HepG2 (cell line): ENCODE results near the gene ADPRM. TPM values are rescaled to one million over a fixed set of nuclear protein-coding genes. Genes with fewer than 3 reads are reported as not detected.

ENCODE experiments used
- BCL6 ChIP-seq: IDR thresholded peaks from 2 replicates; pipeline ENCODE4 v1.6.1; 2016; ENCODE audit warnings: missing genetic modification reagents, missing compliant biosample characterization
- CEBPG ChIP-seq: IDR thresholded peaks from 2 replicates; pipeline ENCODE4 v1.6.1; 2016
- CHD2 ChIP-seq: IDR thresholded peaks from 2 replicates; pipeline ENCODE4 v1.6.1; 2011; ENCODE audit warnings: low read depth, low read length, improper control_type of control experiment
- EZH2 ChIP-seq: conservative IDR thresholded peaks from 2 replicates; pipeline ENCODE4 v1.6.1; 2012; ENCODE audit warnings: mild to moderate bottlenecking, low read depth, low read length, moderate library complexity
- FOXJ3 ChIP-seq: sonication (generic); formaldehyde crosslinking; IDR thresholded peaks from 2 replicates; pipeline ENCODE4 v1.4.0; 2020; ENCODE audit warnings: missing genetic modification reagents, mild to moderate bottlenecking, borderline replicate concordance
- GTF2F1 ChIP-seq: fragments of 150-350 bp; IDR thresholded peaks from 2 replicates; pipeline ENCODE4 v1.6.1; 2014; ENCODE audit warnings: low read length
- IKZF1 ChIP-seq: fragments of 450-650 bp; IDR thresholded peaks from 2 replicates; pipeline ENCODE4 v1.7.1; 2016
- IRF9 ChIP-seq: sonication (generic); formaldehyde crosslinking; IDR thresholded peaks from 2 replicates; pipeline ENCODE4 v1.8.0; 2022; ENCODE audit warnings: missing genetic modification reagents, mild to moderate bottlenecking, borderline replicate concordance
- KLF15 ChIP-seq: sonication (generic); formaldehyde crosslinking; IDR thresholded peaks from 2 replicates; pipeline ENCODE4 v1.8.1; 2023; ENCODE audit warnings: borderline replicate concordance, mild to moderate bottlenecking, inconsistent platforms, missing genetic modification reagents, mixed read lengths
- MIER3 ChIP-seq: IDR thresholded peaks from 2 replicates; pipeline ENCODE4 v1.6.1; 2016; ENCODE audit warnings: missing compliant biosample characterization, borderline replicate concordance
- NPAS2 ChIP-seq: sonication (generic); formaldehyde crosslinking; IDR thresholded peaks from 2 replicates; pipeline ENCODE4 v1.8.0; 2022; ENCODE audit warnings: mild to moderate bottlenecking, missing genetic modification reagents, borderline replicate concordance
- NR2C2 ChIP-seq: sonication (generic); formaldehyde crosslinking; IDR thresholded peaks from 2 replicates; pipeline ENCODE4 v1.4.0; 2020; ENCODE audit warnings: missing genetic modification reagents, mild to moderate bottlenecking, moderate library complexity, borderline replicate concordance
- NR2F1 ChIP-seq, 2 experiments: fragments of 450-650 bp in 1 of 2; formaldehyde crosslinking in 1 of 2; IDR thresholded peaks; 2 replicates each; pipeline versions ENCODE4 v1.5.0 to v1.6.1; 2016 to 2020; ENCODE audit warnings: mild to moderate bottlenecking in 1 of 2, missing compliant biosample characterization in 1 of 2, missing genetic modification reagents in 1 of 2, moderate library complexity in 1 of 2
- NR2F6 ChIP-seq, 2 experiments: IDR thresholded peaks; 2 replicates each; pipeline ENCODE4 v1.6.1; 2016; ENCODE audit warnings: antibody characterized with exemption in 1 of 2, mild to moderate bottlenecking in 1 of 2
- RCOR2 ChIP-seq: IDR thresholded peaks from 2 replicates; pipeline ENCODE4 v1.6.1; 2016; ENCODE audit warnings: missing biosample characterization, missing genetic modification reagents
- SKI ChIP-seq: fragments of 450-650 bp; IDR thresholded peaks from one replicate; pipeline ENCODE4 v1.6.1; 2018; ENCODE audit warnings: mild to moderate bottlenecking; ENCODE audit not compliant: partially characterized antibody
- SNRNP70 ChIP-seq: fragments of 200-400 bp; formaldehyde crosslinking; IDR thresholded peaks from 2 replicates; pipeline ENCODE4 v1.6.1; 2017; ENCODE audit warnings: mild to moderate bottlenecking, low read depth, low read length, moderate library complexity
- TOPORS ChIP-seq: sonication (generic); formaldehyde crosslinking; IDR thresholded peaks from 2 replicates; pipeline ENCODE4 v1.8.0; 2023; ENCODE audit warnings: mild to moderate bottlenecking, missing genetic modification reagents
- TP53 ChIP-seq: sonication (generic); formaldehyde crosslinking; conservative IDR thresholded peaks from 2 replicates; pipeline ENCODE4 v1.4.0; 2020; ENCODE audit warnings: missing genetic modification reagents
- U2AF2 ChIP-seq: fragments of 200-400 bp; formaldehyde crosslinking; IDR thresholded peaks from 2 replicates; pipeline ENCODE4 v1.6.1; 2017; ENCODE audit warnings: low read depth, mild to moderate bottlenecking, low read length
- ZBTB1 ChIP-seq: sonication (generic); formaldehyde crosslinking; IDR thresholded peaks from 2 replicates; pipeline ENCODE4 v1.4.0; 2020; ENCODE audit warnings: missing genetic modification reagents, borderline replicate concordance
- ZBTB21 ChIP-seq: sonication (generic); formaldehyde crosslinking; IDR thresholded peaks from 2 replicates; pipeline ENCODE4 v1.4.0; 2020; ENCODE audit warnings: missing genetic modification reagents
- ZNF354B ChIP-seq: sonication (generic); formaldehyde crosslinking; IDR thresholded peaks from 2 replicates; pipeline ENCODE4 v1.8.0; 2022; ENCODE audit warnings: mild to moderate bottlenecking, missing genetic modification reagents
- ZNF367 ChIP-seq: sonication (generic); formaldehyde crosslinking; IDR thresholded peaks from 2 replicates; pipeline ENCODE4 v1.4.0; 2020; ENCODE audit warnings: missing genetic modification reagents, borderline replicate concordance
- ZNF558 ChIP-seq: sonication (generic); formaldehyde crosslinking; IDR thresholded peaks from 2 replicates; pipeline ENCODE4 v1.9.0; 2022; ENCODE audit warnings: mild to moderate bottlenecking, missing genetic modification reagents, borderline replicate concordance
- ZNF674 ChIP-seq: sonication (generic); formaldehyde crosslinking; IDR thresholded peaks from 2 replicates; pipeline ENCODE4 v1.5.0; 2020; ENCODE audit warnings: low read depth, mild to moderate bottlenecking, missing genetic modification reagents
- ZNF883 ChIP-seq: sonication (generic); formaldehyde crosslinking; IDR thresholded peaks from 2 replicates; pipeline ENCODE4 v1.5.1; 2020; ENCODE audit warnings: mild to moderate bottlenecking, missing genetic modification reagents; ENCODE audit errors: not compliant biosample characterization
- polyA plus RNA-seq, 8 experiments: library from polyadenylated mRNA; depleted of rRNA in 3 of 8; stranded (reverse) in 7 of 8; unstranded in 1 of 8; fragments of >200 nt; fragmentation: Illumina TruSeq in 4 of 8; extraction: Trizol in 4 of 8; gene quantifications; 2 replicates each; pipeline versions ENCODE4 v1.2.1 to v1.2.3, GENCODE V29; 2011 to 2016; ENCODE audit warnings: low read depth in 4 of 8, missing spikeins in 1 of 8, mixed read lengths in 1 of 8; ENCODE audit not compliant: insufficient read depth in 1 of 8
- total RNA-seq, 5 experiments: library from RNA; depleted of rRNA; stranded (reverse); fragments of >200 nt; fragmentation: Illumina TruSeq; extraction: Trizol; gene quantifications; 2 replicates each; pipeline ENCODE4 v1.2.3, GENCODE V29; 2016; ENCODE audit warnings: low read depth in 1 of 5
- TF ChIP-seq, protein P1 (sequence below): sonication (generic); formaldehyde crosslinking; IDR thresholded peaks from 2 replicates; pipeline ENCODE4 v1.5.0; 2020; ENCODE audit warnings: mild to moderate bottlenecking, missing genetic modification reagents, moderate library complexity
- TF ChIP-seq, protein P2 (sequence below): sonication (generic); formaldehyde crosslinking; conservative IDR thresholded peaks from 2 replicates; pipeline ENCODE4 v1.8.0; 2022; ENCODE audit warnings: missing genetic modification reagents

The ADPRM gene
- total and polyA plus RNA-seq, 2 of the 13 experiments (the other 11 are each of a cell fraction or from before 2014, with no cell fraction given): 5.6 to 10.8 TPM

DNA sequence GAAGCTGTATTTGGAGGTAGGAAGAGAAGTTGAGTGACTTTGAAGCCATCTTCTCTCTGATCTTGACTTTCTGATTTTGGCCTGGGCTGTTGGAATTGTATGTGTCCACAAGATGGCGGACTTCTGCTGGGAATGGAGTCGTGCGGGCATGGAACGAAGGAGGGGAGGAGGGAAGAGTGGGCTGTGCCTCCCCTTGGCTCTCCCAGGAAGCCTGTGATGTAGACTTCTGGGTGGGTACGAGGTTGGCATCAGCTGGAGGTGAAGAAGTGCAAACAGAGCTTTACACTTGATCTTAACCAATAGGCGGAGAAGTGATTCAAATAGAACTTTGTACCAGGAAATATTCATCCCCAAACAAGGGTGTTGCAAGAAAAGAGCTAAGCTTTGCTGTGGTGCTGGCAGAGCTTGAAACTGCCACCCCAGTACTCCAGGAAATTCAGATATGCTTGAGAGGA lies 39.8 kb downstream of the ADPRM start (continued):
- TF ChIP-seq ZNF674 (no peak), IKZF1 (no peak), FOXJ3 (CRISPR knock-in tag) (no peak), ZBTB21 (CRISPR knock-in tag) (no peak), SNRNP70 (no peak), CHD2 (no peak), ZNF367 (CRISPR knock-in tag) (no peak), NPAS2 (CRISPR knock-in tag) (no peak), BCL6 (CRISPR knock-in tag) (peak; percentile 72), RCOR2 (CRISPR knock-in tag) (no peak), ZNF354B (CRISPR knock-in tag) (no peak), ZNF558 (CRISPR knock-in tag) (no peak), U2AF2 (no peak), TOPORS (CRISPR knock-in tag) (no peak), TP53 (CRISPR knock-in tag) (no peak), KLF15 (no peak), MIER3 (CRISPR knock-in tag) (0 out of 2 replicates have a peak, but pooled peaks have one; percentile 24), ZNF883 (CRISPR knock-in tag) (no peak), SKI (peak; percentile 58), NR2F6 (IDR thresholded peaks at IDR 0.05) (no peak), NR2F6 (CRISPR knock-in tag; IDR thresholded peaks at IDR 0.05) (no peak), CEBPG (0 out of 2 replicates have a peak, but pooled peaks have one; percentile 9), GTF2F1 (no peak), IRF9 (CRISPR knock-in tag) (no peak), NR2F1 (CRISPR knock-in tag; IDR thresholded peaks at IDR 0.05) (no peak), NR2C2 (CRISPR knock-in tag) (no peak), EZH2 (no peak), ZBTB1 (CRISPR knock-in tag) (no peak)
- TF ChIP-seq, protein P1, sequence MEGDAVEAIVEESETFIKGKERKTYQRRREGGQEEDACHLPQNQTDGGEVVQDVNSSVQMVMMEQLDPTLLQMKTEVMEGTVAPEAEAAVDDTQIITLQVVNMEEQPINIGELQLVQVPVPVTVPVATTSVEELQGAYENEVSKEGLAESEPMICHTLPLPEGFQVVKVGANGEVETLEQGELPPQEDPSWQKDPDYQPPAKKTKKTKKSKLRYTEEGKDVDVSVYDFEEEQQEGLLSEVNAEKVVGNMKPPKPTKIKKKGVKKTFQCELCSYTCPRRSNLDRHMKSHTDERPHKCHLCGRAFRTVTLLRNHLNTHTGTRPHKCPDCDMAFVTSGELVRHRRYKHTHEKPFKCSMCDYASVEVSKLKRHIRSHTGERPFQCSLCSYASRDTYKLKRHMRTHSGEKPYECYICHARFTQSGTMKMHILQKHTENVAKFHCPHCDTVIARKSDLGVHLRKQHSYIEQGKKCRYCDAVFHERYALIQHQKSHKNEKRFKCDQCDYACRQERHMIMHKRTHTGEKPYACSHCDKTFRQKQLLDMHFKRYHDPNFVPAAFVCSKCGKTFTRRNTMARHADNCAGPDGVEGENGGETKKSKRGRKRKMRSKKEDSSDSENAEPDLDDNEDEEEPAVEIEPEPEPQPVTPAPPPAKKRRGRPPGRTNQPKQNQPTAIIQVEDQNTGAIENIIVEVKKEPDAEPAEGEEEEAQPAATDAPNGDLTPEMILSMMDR (CRISPR knock-in tag): peak; percentile 90
- TF ChIP-seq, protein P2, sequence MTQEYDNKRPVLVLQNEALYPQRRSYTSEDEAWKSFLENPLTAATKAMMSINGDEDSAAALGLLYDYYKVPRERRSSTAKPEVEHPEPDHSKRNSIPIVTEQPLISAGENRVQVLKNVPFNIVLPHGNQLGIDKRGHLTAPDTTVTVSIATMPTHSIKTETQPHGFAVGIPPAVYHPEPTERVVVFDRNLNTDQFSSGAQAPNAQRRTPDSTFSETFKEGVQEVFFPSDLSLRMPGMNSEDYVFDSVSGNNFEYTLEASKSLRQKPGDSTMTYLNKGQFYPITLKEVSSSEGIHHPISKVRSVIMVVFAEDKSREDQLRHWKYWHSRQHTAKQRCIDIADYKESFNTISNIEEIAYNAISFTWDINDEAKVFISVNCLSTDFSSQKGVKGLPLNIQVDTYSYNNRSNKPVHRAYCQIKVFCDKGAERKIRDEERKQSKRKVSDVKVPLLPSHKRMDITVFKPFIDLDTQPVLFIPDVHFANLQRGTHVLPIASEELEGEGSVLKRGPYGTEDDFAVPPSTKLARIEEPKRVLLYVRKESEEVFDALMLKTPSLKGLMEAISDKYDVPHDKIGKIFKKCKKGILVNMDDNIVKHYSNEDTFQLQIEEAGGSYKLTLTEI (CRISPR knock-in tag): no peak
